GM18502 (cell line): Measurements from ENCODE around the gene MAP2K5.

ENCODE experiments used
- ATAC-seq: cut with Tn5 transposase; IDR thresholded peaks from one replicate; pipeline ENCODE4 v1.9.1; 2021; ENCODE audit warnings: mild to moderate bottlenecking; ENCODE audit not compliant: unreplicated experiment, poor library complexity

MAP2K5 gene

GRCh38 chr15:67521029-67521782, 21.3 kb upstream of the MAP2K5 start, which contains the start of gene C15orf61:
C15orf61 (plus strand) TSS chr15:67521131; CDS start chr15:67521249, 118 bp downstream.
- ATAC-seq: peak; percentile 69

- no peak for ATAC-seq
Measured at GRCh38 chr15:67521783-67522568, 20.5 kb upstream of the MAP2K5 start.

GRCh38 chr15:67523330-67523729, 19.2 kb upstream of the MAP2K5 start:
- no peak for ATAC-seq

- ATAC-seq: no peak
Measured at GRCh38 chr15:67524235-67524634, 18.3 kb upstream of the MAP2K5 start.

- ATAC-seq: no peak
Measured at GRCh38 chr15:67528513-67528912, 14.0 kb upstream of the MAP2K5 start.

- ATAC-seq: no peak
Measured at GRCh38 chr15:67531379-67531914, 11.1 kb upstream of the MAP2K5 start.

- no peak for ATAC-seq
Measured at GRCh38 chr15:67533873-67534272, 8.6 kb upstream of the MAP2K5 start.

GRCh38 chr15:67534360-67534759, 8.1 kb upstream of the MAP2K5 start:
- ATAC-seq: no peak

GRCh38 chr15:67537771-67538170, 4.7 kb upstream of the MAP2K5 start:
- ATAC-seq: no peak

GRCh38 chr15:67543348-67543718, 830 bp downstream of the MAP2K5 start:
- no peak for ATAC-seq

GRCh38 chr15:67544475-67544874, 2.0 kb downstream of the MAP2K5 start:
- no peak for ATAC-seq

GRCh38 chr15:67545864-67546263, 3.4 kb downstream of the MAP2K5 start:
- no peak for ATAC-seq

- no peak for ATAC-seq
Measured at GRCh38 chr15:67547064-67547463, 4.6 kb downstream of the MAP2K5 start.

- no peak for ATAC-seq
Measured at GRCh38 chr15:67547836-67548235, 5.3 kb downstream of the MAP2K5 start.

GRCh38 chr15:67548236-67548852, 5.8 kb downstream of the MAP2K5 start:
- ATAC-seq: no peak

- no peak for ATAC-seq
Measured at GRCh38 chr15:67548862-67549651, 6.6 kb downstream of the MAP2K5 start.

GRCh38 chr15:67549736-67550135, 7.2 kb downstream of the MAP2K5 start:
- no peak for ATAC-seq

GRCh38 chr15:67550522-67550921, 8.0 kb downstream of the MAP2K5 start:
- no peak for ATAC-seq

- no peak for ATAC-seq
Measured at GRCh38 chr15:67551207-67551743, 8.8 kb downstream of the MAP2K5 start.

GRCh38 chr15:67554580-67554979, 12.1 kb downstream of the MAP2K5 start:
- ATAC-seq: no peak
